Measurements from ENCODE around the gene BRD7.

The BRD7 gene

GRCh38 chr16:50368410-50369132, at the start of gene BRD7:
BRD7 (minus strand) TSS chr16:50368988; CDS start chr16:50368774, 214 bp downstream.
- Mint-ChIP-seq H3K27me3 (peaks cover 6% of the 10 kb centered on the region), H3K4me1 (peaks cover 52% of the 10 kb centered on the region), H3K27ac (peak within 1 kb of the TSS; percentile 92), H3K36me3 (peaks cover 28% of the 10 kb centered on the region), H3K9me3 (no peaks in the 10 kb centered on the region), H3K4me3 (peak within 1 kb of the TSS; percentile 91)
- ATAC-seq, result peak; percentile 89

- Mint-ChIP-seq H3K9me3 (peaks cover 41% of the 10 kb centered on the region), H3K27ac (no peak overlapping the region), H3K27me3 (peaks cover 51% of the 10 kb centered on the region)
Observed at GRCh38 chr16:50416388-50416787, 47.6 kb upstream of the BRD7 start.

GRCh38 chr16:50414152-50414551, 45.4 kb upstream of the BRD7 start:
- H3K9me3 Mint-ChIP-seq, result peaks cover 30% of the 10 kb centered on the region
- peaks cover 8% of the 10 kb centered on the region for H3K36me3 Mint-ChIP-seq
- ATAC-seq, result no peak
- H3K27ac Mint-ChIP-seq, result no peak overlapping the region
- H3K4me3 Mint-ChIP-seq, result no peak overlapping the region
- H3K4me1 Mint-ChIP-seq, result no peaks in the 10 kb centered on the region
- peaks cover 51% of the 10 kb centered on the region for H3K27me3 Mint-ChIP-seq

More at GRCh38 chr16:50416388-50416787, 47.6 kb upstream of the BRD7 start:
- Mint-ChIP-seq H3K36me3 (peaks cover 8% of the 10 kb centered on the region), H3K4me3 (no peak overlapping the region), H3K4me1 (no peaks in the 10 kb centered on the region)
- no peak for ATAC-seq

- H3K4me3 Mint-ChIP-seq, result no peak overlapping the region
- peaks cover 25% of the 10 kb centered on the region for H3K27me3 Mint-ChIP-seq
- peaks cover 12% of the 10 kb centered on the region for H3K9me3 Mint-ChIP-seq
- no peak overlapping the region for H3K27ac Mint-ChIP-seq
- no peak for ATAC-seq
- H3K4me1 Mint-ChIP-seq, result no peaks in the 10 kb centered on the region
- no peaks in the 10 kb centered on the region for H3K36me3 Mint-ChIP-seq
Observed at GRCh38 chr16:50411034-50411433, 42.2 kb upstream of the BRD7 start.

- Mint-ChIP-seq H3K4me3 (no peak overlapping the region), H3K36me3 (no peaks in the 10 kb centered on the region), H3K27me3 (no peaks in the 10 kb centered on the region), H3K4me1 (no peaks in the 10 kb centered on the region), H3K9me3 (peaks cover 6% of the 10 kb centered on the region), H3K27ac (no peak overlapping the region)
- no peak for ATAC-seq
Observed at GRCh38 chr16:50408001-50408561, 39.3 kb upstream of the BRD7 start.

- H3K27ac Mint-ChIP-seq, result no peak overlapping the region
- H3K4me3 Mint-ChIP-seq, result no peak overlapping the region
- peaks cover 4% of the 10 kb centered on the region for H3K27me3 Mint-ChIP-seq
- peaks cover 6% of the 10 kb centered on the region for H3K9me3 Mint-ChIP-seq
- no peaks in the 10 kb centered on the region for H3K36me3 Mint-ChIP-seq
- ATAC-seq, result peak; percentile 34
- no peaks in the 10 kb centered on the region for H3K4me1 Mint-ChIP-seq
Observed at GRCh38 chr16:50407351-50407750, 38.6 kb upstream of the BRD7 start.

GRCh38 chr16:50403491-50403890, 34.7 kb upstream of the BRD7 start:
- H3K36me3 Mint-ChIP-seq, result no peaks in the 10 kb centered on the region

GRCh38 chr16:50402298-50402895, 33.6 kb upstream of the BRD7 start:
- Mint-ChIP-seq H3K27me3 (peaks cover 14% of the 10 kb centered on the region), H3K36me3 (no peaks in the 10 kb centered on the region), H3K4me3 (no peak overlapping the region), H3K4me1 (no peaks in the 10 kb centered on the region), H3K27ac (no peak overlapping the region), H3K9me3 (no peaks in the 10 kb centered on the region)
- ATAC-seq, result peak; percentile 16

More at GRCh38 chr16:50403491-50403890, 34.7 kb upstream of the BRD7 start:
- H3K4me1 Mint-ChIP-seq, result no peaks in the 10 kb centered on the region
- H3K27ac Mint-ChIP-seq, result no peak overlapping the region
- H3K9me3 Mint-ChIP-seq, result no peaks in the 10 kb centered on the region
- H3K27me3 Mint-ChIP-seq, result peaks cover 14% of the 10 kb centered on the region
- no peak for ATAC-seq
- no peak overlapping the region for H3K4me3 Mint-ChIP-seq

GRCh38 chr16:50401355-50401754, 32.6 kb upstream of the BRD7 start:
- ATAC-seq, result no peak
- peaks cover 2% of the 10 kb centered on the region for H3K4me1 Mint-ChIP-seq
- no peak overlapping the region for H3K27ac Mint-ChIP-seq
- peaks cover 14% of the 10 kb centered on the region for H3K27me3 Mint-ChIP-seq
- no peaks in the 10 kb centered on the region for H3K36me3 Mint-ChIP-seq
- no peaks in the 10 kb centered on the region for H3K9me3 Mint-ChIP-seq
- no peak overlapping the region for H3K4me3 Mint-ChIP-seq

GRCh38 chr16:50400967-50401348, 32.2 kb upstream of the BRD7 start:
- Mint-ChIP-seq H3K27me3 (peaks cover 14% of the 10 kb centered on the region), H3K4me1 (peaks cover 6% of the 10 kb centered on the region), H3K4me3 (no peak overlapping the region), H3K36me3 (no peaks in the 10 kb centered on the region), H3K9me3 (no peaks in the 10 kb centered on the region), H3K27ac (no peak overlapping the region)
- no peak for ATAC-seq

- Mint-ChIP-seq H3K27me3 (peaks cover 14% of the 10 kb centered on the region), H3K4me3 (no peak overlapping the region), H3K36me3 (no peaks in the 10 kb centered on the region), H3K9me3 (no peaks in the 10 kb centered on the region), H3K27ac (no peak overlapping the region), H3K4me1 (peaks cover 11% of the 10 kb centered on the region)
- ATAC-seq, result no peak
Observed at GRCh38 chr16:50400312-50400966, 31.7 kb upstream of the BRD7 start.

GRCh38 chr16:50399411-50399810, 30.6 kb upstream of the BRD7 start:
- H3K4me1 Mint-ChIP-seq, result peaks cover 17% of the 10 kb centered on the region
- H3K36me3 Mint-ChIP-seq, result no peaks in the 10 kb centered on the region
- H3K27ac Mint-ChIP-seq, result no peak overlapping the region
- no peaks in the 10 kb centered on the region for H3K9me3 Mint-ChIP-seq
- ATAC-seq, result no peak
- peaks cover 14% of the 10 kb centered on the region for H3K27me3 Mint-ChIP-seq
- no peak overlapping the region for H3K4me3 Mint-ChIP-seq

GRCh38 chr16:50398336-50398735, 29.5 kb upstream of the BRD7 start:
- no peaks in the 10 kb centered on the region for H3K9me3 Mint-ChIP-seq
- H3K4me3 Mint-ChIP-seq, result no peak overlapping the region
- H3K4me1 Mint-ChIP-seq, result peaks cover 17% of the 10 kb centered on the region
- no peak for ATAC-seq
- H3K36me3 Mint-ChIP-seq, result no peaks in the 10 kb centered on the region
- H3K27ac Mint-ChIP-seq, result no peak overlapping the region
- peaks cover 14% of the 10 kb centered on the region for H3K27me3 Mint-ChIP-seq

GRCh38 chr16:50396761-50397535, 28.2 kb upstream of the BRD7 start:
- Mint-ChIP-seq H3K27ac (no peak overlapping the region), H3K36me3 (no peaks in the 10 kb centered on the region), H3K4me1 (peaks cover 17% of the 10 kb centered on the region), H3K27me3 (peaks cover 6% of the 10 kb centered on the region), H3K9me3 (no peaks in the 10 kb centered on the region), H3K4me3 (no peak overlapping the region)
- no peak for ATAC-seq
